ENCODE measurements around the gene LAIR2. TPM values are rescaled to one million over a fixed set of nuclear protein-coding genes. Genes with fewer than 3 reads are reported as not detected.
"Not testable (repeated sequence)": the region's sequence is repeated elsewhere in the genome, so short reads cannot be mapped to it uniquely, and the experiment has no call there.

The LAIR2 gene
- total RNA-seq, 2 experiments from 2014 or later = 1.2 TPM; not detected in 1

DNA sequence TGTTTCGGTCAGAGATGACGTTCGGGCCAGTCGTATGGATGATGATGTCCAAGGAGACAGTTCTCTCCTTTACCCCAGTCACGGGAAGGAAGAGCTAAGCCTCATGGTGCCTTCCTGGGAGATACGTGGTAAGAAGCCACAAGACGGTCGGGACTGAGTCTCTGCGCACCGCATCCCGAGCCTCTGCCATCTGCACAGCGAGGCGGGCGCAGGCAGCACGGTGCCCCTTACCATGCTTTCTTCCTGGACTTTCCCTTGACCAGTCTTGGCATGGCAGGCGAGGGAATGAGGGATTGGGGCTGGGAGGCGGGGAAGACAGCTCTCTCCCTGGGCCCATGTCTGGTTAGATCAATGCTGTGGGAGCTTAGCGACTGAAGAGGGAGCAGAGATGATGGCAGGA lies 10.1 kb upstream of the LAIR2 start:
- Mint-ChIP-seq H3K27me3 (peaks cover 19% of the 10 kb centered on the region), H3K9me3 (no peaks in the 10 kb centered on the region), H3K27ac (no peak overlapping the region), H3K4me3 (no peak overlapping the region), H3K36me3 (ENCODE audit: low read depth) (no peaks in the 10 kb centered on the region), H3K4me1 (ENCODE audit: low read depth) (peaks cover 9% of the 10 kb centered on the region)
- ChIA-PET POLR2A (no interaction called here), CTCF (no interaction called here)
- no peaks in the 10 kb centered on the region for H3K36me3 ChIP-seq (ENCODE audit: insufficient read depth, low read length)
- no peak for DNase-seq
- no peak overlapping the region for H3K27ac ChIP-seq (ENCODE audit: low read depth in 1 of 2, low read length in 2 of 2)
- H3K27me3 ChIP-seq (ENCODE audit: control insufficient read depth in 1 of 2, insufficient read depth in 2 of 2, low read length in 2 of 2) = peaks cover 0 to 6% of the 10 kb centered on the region in 2 experiments
- no peaks in the 10 kb centered on the region for H3K9me3 ChIP-seq (ENCODE audit: control insufficient read depth in 1 of 2, insufficient read depth in 1 of 2, low read length in 2 of 2)
- peaks cover 3% of the 10 kb centered on the region for H3K4me1 ChIP-seq (ENCODE audit: insufficient read depth, low read length)
- intact Hi-C loops (cut with DNase I, micrococcal nuclease) = no loop called here
- TF ChIP-seq, protein P1, sequence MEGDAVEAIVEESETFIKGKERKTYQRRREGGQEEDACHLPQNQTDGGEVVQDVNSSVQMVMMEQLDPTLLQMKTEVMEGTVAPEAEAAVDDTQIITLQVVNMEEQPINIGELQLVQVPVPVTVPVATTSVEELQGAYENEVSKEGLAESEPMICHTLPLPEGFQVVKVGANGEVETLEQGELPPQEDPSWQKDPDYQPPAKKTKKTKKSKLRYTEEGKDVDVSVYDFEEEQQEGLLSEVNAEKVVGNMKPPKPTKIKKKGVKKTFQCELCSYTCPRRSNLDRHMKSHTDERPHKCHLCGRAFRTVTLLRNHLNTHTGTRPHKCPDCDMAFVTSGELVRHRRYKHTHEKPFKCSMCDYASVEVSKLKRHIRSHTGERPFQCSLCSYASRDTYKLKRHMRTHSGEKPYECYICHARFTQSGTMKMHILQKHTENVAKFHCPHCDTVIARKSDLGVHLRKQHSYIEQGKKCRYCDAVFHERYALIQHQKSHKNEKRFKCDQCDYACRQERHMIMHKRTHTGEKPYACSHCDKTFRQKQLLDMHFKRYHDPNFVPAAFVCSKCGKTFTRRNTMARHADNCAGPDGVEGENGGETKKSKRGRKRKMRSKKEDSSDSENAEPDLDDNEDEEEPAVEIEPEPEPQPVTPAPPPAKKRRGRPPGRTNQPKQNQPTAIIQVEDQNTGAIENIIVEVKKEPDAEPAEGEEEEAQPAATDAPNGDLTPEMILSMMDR (IDR thresholded peaks at IDR 0.05) = no peak
- no peak overlapping the region for H3K4me3 ChIP-seq (ENCODE audit: low read length)
- no peak for ATAC-seq (ENCODE audit: poor library complexity)

DNA sequence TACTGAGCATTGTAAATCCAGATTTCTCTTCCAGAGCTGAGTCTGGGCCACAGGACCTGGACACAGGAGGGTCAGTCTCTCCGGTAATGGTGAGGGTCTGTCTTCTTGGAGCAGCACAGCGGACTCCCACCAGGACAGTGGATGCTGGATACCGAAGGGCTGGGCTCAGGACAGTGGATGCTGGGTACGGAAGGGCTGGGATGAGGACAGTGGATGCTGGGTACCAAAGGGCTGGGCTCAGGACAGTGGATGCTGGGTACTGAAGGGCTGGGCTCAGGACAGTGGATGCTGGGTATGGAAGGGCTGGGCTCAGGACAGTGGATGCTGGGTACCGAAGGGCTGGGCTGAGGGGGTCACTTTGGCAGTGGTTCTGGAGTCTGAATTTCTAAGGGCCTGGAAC lies 9.6 kb upstream of the LAIR2 start:
- H3K27ac Mint-ChIP-seq; H3K4me1 ChIP-seq (ENCODE audit: insufficient read depth, low read length); POLR2A ChIA-PET; H3K9me3 Mint-ChIP-seq; CTCF ChIA-PET; DNase-seq; ATAC-seq (ENCODE audit: poor library complexity); H3K36me3 Mint-ChIP-seq (ENCODE audit: low read depth); H3K4me3 ChIP-seq (ENCODE audit: low read length); H3K27me3 ChIP-seq (ENCODE audit: control insufficient read depth in 1 of 2, insufficient read depth in 2 of 2, low read length in 2 of 2); H3K36me3 ChIP-seq (ENCODE audit: insufficient read depth, low read length); H3K27ac ChIP-seq (ENCODE audit: low read depth in 1 of 2, low read length in 2 of 2); intact Hi-C loops (cut with DNase I, micrococcal nuclease); H3K4me3 Mint-ChIP-seq; H3K9me3 ChIP-seq (ENCODE audit: control insufficient read depth in 1 of 2, insufficient read depth in 1 of 2, low read length in 2 of 2): not testable (repeated sequence)
- Mint-ChIP-seq H3K27me3 (peaks cover 24% of the 10 kb centered on the region), H3K4me1 (ENCODE audit: low read depth) (peaks cover 14% of the 10 kb centered on the region)

DNA sequence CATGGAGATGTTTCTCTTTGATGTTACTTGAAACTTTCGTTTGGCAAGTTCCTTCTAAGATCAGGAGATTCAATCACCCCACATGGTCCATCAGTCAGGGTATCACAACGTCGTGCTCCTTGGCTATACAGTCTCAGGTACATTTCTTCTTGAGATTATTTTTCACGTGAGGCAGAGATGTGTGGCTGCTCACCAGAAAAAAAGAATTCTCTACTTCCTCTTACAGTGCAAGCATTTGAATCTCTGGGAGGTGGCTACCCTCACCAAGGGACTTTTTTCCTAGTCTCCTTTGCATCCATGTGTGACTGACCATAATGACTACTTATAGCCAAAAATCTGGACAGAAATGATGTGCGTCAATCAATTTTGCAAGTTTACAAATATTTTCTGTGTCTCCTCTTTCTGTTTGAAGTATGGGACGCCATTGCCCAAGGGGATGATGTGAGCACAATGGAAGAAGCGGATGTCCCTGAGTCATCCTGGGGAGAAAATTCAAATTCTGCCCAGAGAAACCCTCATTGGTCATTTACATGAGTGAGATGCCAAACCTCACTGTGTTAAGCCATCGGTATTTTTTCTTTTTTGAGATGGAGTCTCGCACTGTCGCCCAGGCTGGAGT lies 8.6 kb upstream of the LAIR2 start:
- Histone ChIP-seq H3K4me3 (ENCODE audit: low read length) (no peak overlapping the region), H3K36me3 (ENCODE audit: insufficient read depth, low read length) (no peaks in the 10 kb centered on the region), H3K4me1 (ENCODE audit: insufficient read depth, low read length) (peaks cover 14% of the 10 kb centered on the region), H3K9me3 (ENCODE audit: control insufficient read depth in 1 of 2, insufficient read depth in 1 of 2, low read length in 2 of 2) (no peaks in the 10 kb centered on the region), H3K27ac (ENCODE audit: low read depth in 1 of 2, low read length in 2 of 2) (no peak overlapping the region), H3K27me3 (ENCODE audit: control insufficient read depth in 1 of 2, insufficient read depth in 2 of 2, low read length in 2 of 2) (peaks cover under 1 to 6% of the 10 kb centered on the region in 2 experiments)
- Mint-ChIP-seq H3K9me3 (no peaks in the 10 kb centered on the region), H3K27ac (no peak overlapping the region), H3K4me1 (ENCODE audit: low read depth) (peaks cover 22% of the 10 kb centered on the region), H3K27me3 (peaks cover 25% of the 10 kb centered on the region), H3K36me3 (ENCODE audit: low read depth) (no peaks in the 10 kb centered on the region), H3K4me3 (no peak overlapping the region)
- intact Hi-C loops (cut with DNase I, micrococcal nuclease) = no loop called here
- POLR2A ChIA-PET = no interaction called here
- no peak for ATAC-seq (ENCODE audit: poor library complexity)
- TF ChIP-seq, protein P1 (IDR thresholded peaks at IDR 0.05) = no peak
- no peak for DNase-seq
- CTCF ChIA-PET = no interaction called here

DNA sequence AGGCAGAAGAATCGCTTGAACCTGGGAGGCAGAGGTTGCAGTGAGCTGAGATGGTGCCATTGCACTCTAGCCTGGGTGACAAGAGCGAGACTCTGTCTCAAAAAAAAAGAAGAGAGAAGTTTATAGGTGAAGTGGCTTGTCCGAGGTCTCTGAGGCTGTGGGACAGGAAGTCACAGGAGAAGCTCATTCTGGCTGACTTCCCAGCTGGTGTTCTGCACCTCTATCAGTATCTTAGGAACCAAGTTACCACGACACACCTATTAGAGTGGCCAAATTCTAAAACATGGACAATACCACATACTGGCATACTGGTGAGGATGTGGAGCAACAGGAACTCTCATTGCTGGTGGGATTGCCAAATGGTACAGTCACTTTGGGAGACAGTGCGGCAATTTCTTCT lies 7.3 kb upstream of the LAIR2 start:
- intact Hi-C loops (cut with DNase I, micrococcal nuclease); H3K9me3 Mint-ChIP-seq; ATAC-seq (ENCODE audit: poor library complexity); H3K4me3 ChIP-seq (ENCODE audit: low read length); DNase-seq; H3K36me3 ChIP-seq (ENCODE audit: insufficient read depth, low read length); H3K4me3 Mint-ChIP-seq; CTCF ChIA-PET; H3K27ac Mint-ChIP-seq; H3K27ac ChIP-seq (ENCODE audit: low read depth in 1 of 2, low read length in 2 of 2); H3K27me3 ChIP-seq (ENCODE audit: control insufficient read depth in 1 of 2, insufficient read depth in 2 of 2, low read length in 2 of 2); H3K36me3 Mint-ChIP-seq (ENCODE audit: low read depth); POLR2A ChIA-PET; H3K9me3 ChIP-seq (ENCODE audit: control insufficient read depth in 1 of 2, insufficient read depth in 1 of 2, low read length in 2 of 2): not testable (repeated sequence)
- H3K4me1 Mint-ChIP-seq (ENCODE audit: low read depth) = peaks cover 27% of the 10 kb centered on the region
- H3K27me3 Mint-ChIP-seq = peaks cover 29% of the 10 kb centered on the region
- H3K4me1 ChIP-seq (ENCODE audit: insufficient read depth, low read length) = peaks cover 14% of the 10 kb centered on the region

DNA sequence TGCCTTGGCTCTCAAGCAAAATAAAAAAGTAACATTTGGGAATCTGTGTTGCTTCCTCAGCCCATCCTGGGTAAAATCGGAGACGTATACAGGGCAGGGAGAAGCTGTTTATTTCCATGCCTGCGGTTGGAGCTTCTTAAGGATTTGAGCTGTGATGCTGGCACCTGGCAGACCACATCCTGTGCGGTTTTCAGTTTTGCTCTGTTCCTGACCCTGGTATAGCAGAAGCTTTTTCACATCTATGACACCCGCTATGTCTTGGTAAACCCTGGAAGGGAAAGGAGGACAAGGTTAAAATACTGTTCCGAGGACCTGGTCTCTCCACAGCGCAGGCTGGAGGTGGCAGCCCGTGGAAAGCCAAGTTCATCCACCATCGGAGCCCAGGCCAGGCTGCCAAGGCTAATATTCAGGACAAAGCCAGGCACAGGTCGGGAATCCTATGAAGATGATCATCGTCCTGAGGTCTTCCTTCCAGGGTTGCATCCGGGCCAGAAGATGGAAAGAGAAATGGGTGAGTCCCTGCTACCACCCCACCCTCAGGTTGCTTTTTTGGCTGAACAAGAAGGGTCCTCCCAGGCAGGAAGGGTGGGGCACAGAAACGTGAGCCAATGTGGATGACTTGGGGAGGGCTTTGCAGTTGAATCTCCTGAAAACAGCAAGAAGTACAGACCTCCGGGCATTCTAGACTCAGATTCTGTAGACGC lies 4.7 kb upstream of the LAIR2 start:
- Mint-ChIP-seq H3K4me1 (ENCODE audit: low read depth) (peaks cover 34% of the 10 kb centered on the region), H3K27me3 (peaks cover 42% of the 10 kb centered on the region), H3K4me3 (peak overlapping the region; percentile 51)
- POLR2A ChIA-PET; intact Hi-C loops (cut with DNase I, micrococcal nuclease); H3K27ac Mint-ChIP-seq; H3K9me3 ChIP-seq (ENCODE audit: control insufficient read depth in 1 of 2, insufficient read depth in 1 of 2, low read length in 2 of 2); H3K36me3 Mint-ChIP-seq (ENCODE audit: low read depth); CTCF ChIA-PET; H3K27ac ChIP-seq (ENCODE audit: low read depth in 1 of 2, low read length in 2 of 2); H3K36me3 ChIP-seq (ENCODE audit: insufficient read depth, low read length); H3K27me3 ChIP-seq (ENCODE audit: control insufficient read depth in 1 of 2, insufficient read depth in 2 of 2, low read length in 2 of 2); H3K9me3 Mint-ChIP-seq: not testable (repeated sequence)
- peak; percentile 72 for ATAC-seq (ENCODE audit: poor library complexity)
- DNase-seq = peak in 2 of 14 experiments; percentile 15 to 60
- H3K4me1 ChIP-seq (ENCODE audit: insufficient read depth, low read length) = peaks cover 15% of the 10 kb centered on the region
- peak overlapping the region; percentile 31 for H3K4me3 ChIP-seq (ENCODE audit: low read length)

DNA sequence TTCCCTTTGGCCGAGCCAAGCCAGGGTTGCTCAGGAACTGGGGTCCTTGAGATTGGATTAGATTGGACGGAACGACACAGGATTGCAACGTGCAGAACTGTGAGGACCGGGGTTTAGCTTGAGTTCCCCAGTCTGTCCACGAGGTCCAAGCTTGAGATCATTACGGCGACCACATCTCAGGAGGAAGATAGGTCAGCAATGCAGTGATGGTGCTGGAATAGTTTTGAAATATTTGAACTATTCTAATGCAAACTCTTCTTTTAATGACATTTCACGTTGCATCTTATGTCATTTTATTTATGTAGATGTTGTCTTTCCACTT lies 4.2 kb upstream of the LAIR2 start:
- H3K27ac ChIP-seq (ENCODE audit: low read depth in 1 of 2, low read length in 2 of 2); CTCF ChIA-PET; H3K27ac Mint-ChIP-seq; H3K9me3 ChIP-seq (ENCODE audit: control insufficient read depth in 1 of 2, insufficient read depth in 1 of 2, low read length in 2 of 2); H3K36me3 ChIP-seq (ENCODE audit: insufficient read depth, low read length); H3K27me3 ChIP-seq (ENCODE audit: control insufficient read depth in 1 of 2, insufficient read depth in 2 of 2, low read length in 2 of 2); H3K4me3 Mint-ChIP-seq; intact Hi-C loops (cut with DNase I, micrococcal nuclease); DNase-seq; ATAC-seq (ENCODE audit: poor library complexity); H3K9me3 Mint-ChIP-seq; POLR2A ChIA-PET; H3K36me3 Mint-ChIP-seq (ENCODE audit: low read depth): not testable (repeated sequence)
- H3K4me1 Mint-ChIP-seq (ENCODE audit: low read depth) = peaks cover 34% of the 10 kb centered on the region
- H3K4me1 ChIP-seq (ENCODE audit: insufficient read depth, low read length) = peaks cover 15% of the 10 kb centered on the region
- H3K27me3 Mint-ChIP-seq = peaks cover 42% of the 10 kb centered on the region
- H3K4me3 ChIP-seq (ENCODE audit: low read length) = peak overlapping the region; percentile 31
